ENCODE results near the gene SLC22A14.

Gene SLC22A14

DNA sequence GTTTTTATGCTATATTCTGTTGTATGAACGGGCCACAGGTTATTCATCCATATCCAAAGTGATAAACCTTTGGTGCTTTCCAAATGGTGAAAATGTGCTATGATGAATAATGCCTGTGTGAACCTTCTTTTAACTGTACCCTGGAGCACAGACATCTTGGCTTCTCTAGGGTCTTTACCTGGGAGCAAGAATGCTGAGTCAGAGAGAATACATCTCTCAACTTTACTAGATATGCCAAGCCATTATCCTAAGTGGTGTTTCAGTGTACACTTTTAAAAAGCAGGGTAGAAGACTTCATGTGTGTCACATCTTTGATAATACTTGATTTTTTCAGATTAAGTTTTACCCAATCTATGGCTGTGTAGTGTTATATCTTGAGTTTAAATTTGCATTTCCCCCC, 41.0 kb downstream of the SLC22A14 start:
- H4K5ac ChIP-seq (ENCODE audit: low read length): no peak overlapping the region

GRCh38 chr3:38325256-38325655, 43.2 kb downstream of the SLC22A14 start:
- Histone ChIP-seq H3K79me1 (ENCODE audit: low read length) (no peaks in the 10 kb centered on the region), H3K27ac (ENCODE audit: low read depth, low read length) (no peak overlapping the region), H2BK120ac (ENCODE audit: low read depth, low read length) (no peak overlapping the region), H3K4me3 (ENCODE audit: low read length) (no peak overlapping the region), H4K5ac (ENCODE audit: low read length) (no peak overlapping the region), H3K4ac (ENCODE audit: low read depth, low read length) (no peak overlapping the region), H3K56ac (ENCODE audit: low read length) (no peak overlapping the region), H3K4me1 (ENCODE audit: control insufficient read depth, low read depth, low read length) (no peaks in the 10 kb centered on the region), H2AK5ac (ENCODE audit: low read length) (no peak overlapping the region), H2BK5ac (ENCODE audit: low read length) (no peak overlapping the region), H3K4me2 (ENCODE audit: low read length) (no peak overlapping the region), H3K23ac (ENCODE audit: low read length) (no peak overlapping the region), H2BK15ac (replicated peaks; ENCODE audit: low read depth) (no peak overlapping the region), H4K8ac (ENCODE audit: low read depth, low read length) (no peak overlapping the region), H3K79me2 (ENCODE audit: control insufficient read depth, insufficient read depth, low read length) (no peaks in the 10 kb centered on the region), H3K18ac (ENCODE audit: low read length) (no peak overlapping the region), H3K36me3 (ENCODE audit: control insufficient read depth, insufficient read depth, low read length) (no peaks in the 10 kb centered on the region), H3K27me3 (ENCODE audit: insufficient read depth, low read length, poor library complexity) (no peaks in the 10 kb centered on the region), H3K9ac (ENCODE audit: low read length) (no peak overlapping the region)
- no peak for DNase-seq
- no CpG with 5 or more reads among the region's 2 CpGs for WGBS (ENCODE audit: extremely low coverage, insufficient coverage, low lambda C conversion rate)

More for the DNA sequence above, 41.0 kb downstream of the SLC22A14 start:
- H3K4me2 ChIP-seq (ENCODE audit: low read length): no peak overlapping the region
- no peaks in the 10 kb centered on the region for H3K27me3 ChIP-seq (ENCODE audit: insufficient read depth, low read length, poor library complexity)
- H3K18ac ChIP-seq (ENCODE audit: low read length): no peak overlapping the region
- H3K79me1 ChIP-seq (ENCODE audit: low read length): no peaks in the 10 kb centered on the region
- no peak overlapping the region for H3K27ac ChIP-seq (ENCODE audit: low read depth, low read length)
- H3K56ac ChIP-seq (ENCODE audit: low read length): no peak overlapping the region
- H2BK15ac ChIP-seq (replicated peaks; ENCODE audit: low read depth): no peak overlapping the region
- no peak overlapping the region for H2AK5ac ChIP-seq (ENCODE audit: low read length)
- no peak overlapping the region for H3K4ac ChIP-seq (ENCODE audit: low read depth, low read length)
- no peak overlapping the region for H2BK120ac ChIP-seq (ENCODE audit: low read depth, low read length)
- no CpG with 5 or more reads among the region's 1 CpG for WGBS (ENCODE audit: extremely low coverage, insufficient coverage, low lambda C conversion rate)
- no peak for DNase-seq
- no peaks in the 10 kb centered on the region for H3K79me2 ChIP-seq (ENCODE audit: control insufficient read depth, insufficient read depth, low read length)
- H4K8ac ChIP-seq (ENCODE audit: low read depth, low read length): no peak overlapping the region
- no peak overlapping the region for H3K23ac ChIP-seq (ENCODE audit: low read length)
- no peak overlapping the region for H2BK5ac ChIP-seq (ENCODE audit: low read length)
- H3K36me3 ChIP-seq (ENCODE audit: control insufficient read depth, insufficient read depth, low read length): no peaks in the 10 kb centered on the region
- H3K9ac ChIP-seq (ENCODE audit: low read length): no peak overlapping the region
- no peaks in the 10 kb centered on the region for H3K4me1 ChIP-seq (ENCODE audit: control insufficient read depth, low read depth, low read length)
- H3K4me3 ChIP-seq (ENCODE audit: low read length): no peak overlapping the region

- H3K4me2 ChIP-seq (ENCODE audit: low read length): no peak overlapping the region
- no peak overlapping the region for H3K18ac ChIP-seq (ENCODE audit: low read length)
- no peaks in the 10 kb centered on the region for H3K4me1 ChIP-seq (ENCODE audit: control insufficient read depth, low read depth, low read length)
- no peak overlapping the region for H2BK120ac ChIP-seq (ENCODE audit: low read depth, low read length)
- no peak overlapping the region for H3K23ac ChIP-seq (ENCODE audit: low read length)
- H3K36me3 ChIP-seq (ENCODE audit: control insufficient read depth, insufficient read depth, low read length): no peaks in the 10 kb centered on the region
- no peak overlapping the region for H3K4ac ChIP-seq (ENCODE audit: low read depth, low read length)
- no peaks in the 10 kb centered on the region for H3K79me1 ChIP-seq (ENCODE audit: low read length)
- H2AK5ac ChIP-seq (ENCODE audit: low read length): no peak overlapping the region
- no peak overlapping the region for H3K9ac ChIP-seq (ENCODE audit: low read length)
- H3K56ac ChIP-seq (ENCODE audit: low read length): no peak overlapping the region
- H3K79me2 ChIP-seq (ENCODE audit: control insufficient read depth, insufficient read depth, low read length): no peaks in the 10 kb centered on the region
- no peak overlapping the region for H2BK5ac ChIP-seq (ENCODE audit: low read length)
- no peak overlapping the region for H4K5ac ChIP-seq (ENCODE audit: low read length)
- H2BK15ac ChIP-seq (replicated peaks; ENCODE audit: low read depth): no peak overlapping the region
- no peaks in the 10 kb centered on the region for H3K27me3 ChIP-seq (ENCODE audit: insufficient read depth, low read length, poor library complexity)
- H4K8ac ChIP-seq (ENCODE audit: low read depth, low read length): no peak overlapping the region
- no peak overlapping the region for H3K27ac ChIP-seq (ENCODE audit: low read depth, low read length)
- no peak overlapping the region for H3K4me3 ChIP-seq (ENCODE audit: low read length)
- DNase-seq: peak; percentile 25
These were observed 45.4 kb downstream of the SLC22A14 start for GRCh38 chr3:38327335-38328009.

GRCh38 chr3:38331257-38332022, 49.3 kb downstream of the SLC22A14 start:
- H2BK5ac ChIP-seq (ENCODE audit: low read length): no peak overlapping the region
- H4K8ac ChIP-seq (ENCODE audit: low read depth, low read length): no peak overlapping the region
- no peak for DNase-seq
- H3K27me3 ChIP-seq (ENCODE audit: insufficient read depth, low read length, poor library complexity): no peaks in the 10 kb centered on the region
- no peak overlapping the region for H3K23ac ChIP-seq (ENCODE audit: low read length)
- H3K36me3 ChIP-seq (ENCODE audit: control insufficient read depth, insufficient read depth, low read length): no peaks in the 10 kb centered on the region
- H3K27ac ChIP-seq (ENCODE audit: low read depth, low read length): no peak overlapping the region
- no peak overlapping the region for H3K4me3 ChIP-seq (ENCODE audit: low read length)
- H3K79me2 ChIP-seq (ENCODE audit: control insufficient read depth, insufficient read depth, low read length): no peaks in the 10 kb centered on the region
- no peaks in the 10 kb centered on the region for H3K4me1 ChIP-seq (ENCODE audit: control insufficient read depth, low read depth, low read length)
- WGBS (ENCODE audit: extremely low coverage, insufficient coverage, low lambda C conversion rate): no CpG with 5 or more reads among the region's 4 CpGs
- H4K5ac ChIP-seq (ENCODE audit: low read length): no peak overlapping the region
- H3K9ac ChIP-seq (ENCODE audit: low read length): no peak overlapping the region
- no peak overlapping the region for H3K4me2 ChIP-seq (ENCODE audit: low read length)
- H3K4ac ChIP-seq (ENCODE audit: low read depth, low read length): no peak overlapping the region
- H2AK5ac ChIP-seq (ENCODE audit: low read length): no peak overlapping the region
- no peak overlapping the region for H2BK15ac ChIP-seq (replicated peaks; ENCODE audit: low read depth)
- H3K18ac ChIP-seq (ENCODE audit: low read length): no peak overlapping the region
- H3K56ac ChIP-seq (ENCODE audit: low read length): no peak overlapping the region
- H3K79me1 ChIP-seq (ENCODE audit: low read length): no peaks in the 10 kb centered on the region
- no peak overlapping the region for H2BK120ac ChIP-seq (ENCODE audit: low read depth, low read length)

DNA sequence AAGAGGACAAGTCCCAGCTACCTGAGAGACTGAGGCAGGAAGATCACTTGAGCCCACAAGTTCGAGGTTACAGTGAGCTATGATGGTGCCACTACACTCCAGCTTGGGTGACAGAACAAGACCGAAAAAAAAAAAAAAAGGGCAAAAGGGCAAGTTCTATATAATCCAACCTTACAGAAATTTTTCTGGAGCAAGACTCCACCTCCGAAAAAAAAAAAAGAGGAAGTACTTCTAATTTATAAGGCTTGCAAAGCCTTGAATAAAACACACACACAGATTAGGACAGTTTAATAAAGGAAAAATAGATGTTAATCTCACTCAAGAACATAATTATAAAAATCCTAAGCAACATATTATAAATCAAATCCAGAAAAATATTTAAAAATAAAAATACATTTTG, 50.1 kb downstream of the SLC22A14 start:
- H3K79me2 ChIP-seq (ENCODE audit: control insufficient read depth, insufficient read depth, low read length): no peaks in the 10 kb centered on the region

More for the DNA sequence above, 50.1 kb downstream of the SLC22A14 start:
- Histone ChIP-seq H3K4ac (ENCODE audit: low read depth, low read length) (no peak overlapping the region), H4K8ac (ENCODE audit: low read depth, low read length) (no peak overlapping the region), H2AK5ac (ENCODE audit: low read length) (no peak overlapping the region), H3K56ac (ENCODE audit: low read length) (no peak overlapping the region), H3K4me3 (ENCODE audit: low read length) (no peak overlapping the region), H2BK15ac (replicated peaks; ENCODE audit: low read depth) (no peak overlapping the region), H2BK120ac (ENCODE audit: low read depth, low read length) (no peak overlapping the region), H3K79me1 (ENCODE audit: low read length) (no peaks in the 10 kb centered on the region), H3K9ac (ENCODE audit: low read length) (no peak overlapping the region), H3K23ac (ENCODE audit: low read length) (no peak overlapping the region), H3K18ac (ENCODE audit: low read length) (no peak overlapping the region), H3K4me1 (ENCODE audit: control insufficient read depth, low read depth, low read length) (no peaks in the 10 kb centered on the region), H3K4me2 (ENCODE audit: low read length) (no peak overlapping the region), H3K27ac (ENCODE audit: low read depth, low read length) (no peak overlapping the region), H4K5ac (ENCODE audit: low read length) (no peak overlapping the region), H2BK5ac (ENCODE audit: low read length) (no peak overlapping the region), H3K27me3 (ENCODE audit: insufficient read depth, low read length, poor library complexity) (no peaks in the 10 kb centered on the region), H3K36me3 (ENCODE audit: control insufficient read depth, insufficient read depth, low read length) (no peaks in the 10 kb centered on the region)
- no CpG with 5 or more reads among the region's 3 CpGs for WGBS (ENCODE audit: extremely low coverage, insufficient coverage, low lambda C conversion rate)
- DNase-seq: no peak

Measured in mesendoderm (in vitro differentiated cells).